Stimulated activated CD4-positive, alpha-beta T cell treated with anti-CD3 and anti-CD28 coated beads, Interleukin-1b, Interleukin-23, amount 100 ng/mL, for 48 hours (primary cell): ENCODE data around the gene PDE3B.
A peak's percentile ranks its signal among the peaks of the same experiment; 100 is the strongest.
"Not testable (repeated sequence)": the region's sequence is repeated elsewhere in the genome, so short reads cannot be mapped to it uniquely, and the experiment has no call there.

Source experiments
- DNase-seq: peaks from one replicate; pipeline ENCODE4 v3.0.0-alpha.2; 2020

PDE3B gene

DNA sequence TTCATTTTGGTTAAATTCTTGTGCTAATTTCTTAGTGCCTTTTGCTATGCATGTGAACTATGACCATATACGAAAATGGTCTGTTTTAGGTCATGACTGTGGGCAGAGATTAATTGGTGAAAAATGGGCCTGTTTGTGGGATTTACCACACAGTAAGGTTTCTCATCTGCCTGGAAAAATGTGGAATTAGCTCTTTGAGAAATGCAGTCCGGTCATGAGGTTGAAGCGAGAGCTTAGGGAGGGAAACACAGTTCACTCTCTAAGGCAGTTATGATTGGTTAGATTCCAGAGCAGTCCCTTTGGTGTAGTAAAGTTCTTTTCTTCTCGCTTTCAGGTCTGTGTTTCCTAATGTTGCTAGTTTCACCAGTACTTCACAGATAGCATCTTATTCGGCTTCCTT, 1.2 kb upstream of the PDE3B start:
- no peak for DNase-seq

DNA sequence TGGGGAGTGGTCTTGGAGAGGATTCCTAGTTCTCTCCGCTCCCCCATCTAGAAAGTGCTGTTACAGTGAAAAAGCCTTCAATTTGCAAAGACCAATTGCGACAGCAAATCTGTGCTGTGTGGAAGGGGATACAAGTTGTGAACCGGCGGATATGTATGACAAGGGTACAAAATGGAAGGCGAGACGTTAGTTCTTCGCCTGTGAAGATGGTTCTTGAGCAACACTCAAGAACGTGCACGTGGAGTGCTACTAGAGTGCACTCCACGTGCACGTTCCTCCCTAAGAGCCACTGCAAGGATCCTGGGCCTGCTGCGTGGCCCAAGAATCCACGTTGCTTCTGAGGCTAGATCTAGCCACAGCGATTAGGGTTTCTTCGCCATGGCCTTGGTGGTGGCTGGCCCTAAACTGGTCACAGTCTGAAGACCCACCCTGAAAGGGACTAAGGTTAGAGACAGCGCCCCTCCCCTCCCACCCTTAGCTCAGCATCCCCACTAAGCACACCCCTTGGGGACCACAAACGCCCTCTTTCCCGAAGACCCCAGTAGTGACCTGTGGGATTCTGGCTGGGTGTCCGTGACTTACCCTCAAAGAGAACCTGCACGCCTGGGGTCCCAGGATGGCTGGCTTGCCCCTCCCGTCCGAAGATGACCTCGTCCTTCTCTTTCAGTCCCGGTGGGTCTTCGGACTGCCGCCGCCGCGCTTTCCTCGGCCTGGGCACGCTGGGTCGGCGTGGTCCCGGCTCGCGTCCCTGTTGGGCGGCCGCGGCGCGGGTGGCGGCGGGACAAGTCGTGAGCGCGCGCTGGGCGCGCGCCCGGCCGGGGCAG, 519 bp upstream of the PDE3B start:
- peak; percentile 17 for DNase-seq

- peak; percentile 36 for DNase-seq
Observed at GRCh38 chr11:14644226-14645014, 816 bp downstream of the PDE3B start.

- peak; percentile 20 for DNase-seq
Observed at GRCh38 chr11:14645015-14645912, 1.7 kb downstream of the PDE3B start.

DNA sequence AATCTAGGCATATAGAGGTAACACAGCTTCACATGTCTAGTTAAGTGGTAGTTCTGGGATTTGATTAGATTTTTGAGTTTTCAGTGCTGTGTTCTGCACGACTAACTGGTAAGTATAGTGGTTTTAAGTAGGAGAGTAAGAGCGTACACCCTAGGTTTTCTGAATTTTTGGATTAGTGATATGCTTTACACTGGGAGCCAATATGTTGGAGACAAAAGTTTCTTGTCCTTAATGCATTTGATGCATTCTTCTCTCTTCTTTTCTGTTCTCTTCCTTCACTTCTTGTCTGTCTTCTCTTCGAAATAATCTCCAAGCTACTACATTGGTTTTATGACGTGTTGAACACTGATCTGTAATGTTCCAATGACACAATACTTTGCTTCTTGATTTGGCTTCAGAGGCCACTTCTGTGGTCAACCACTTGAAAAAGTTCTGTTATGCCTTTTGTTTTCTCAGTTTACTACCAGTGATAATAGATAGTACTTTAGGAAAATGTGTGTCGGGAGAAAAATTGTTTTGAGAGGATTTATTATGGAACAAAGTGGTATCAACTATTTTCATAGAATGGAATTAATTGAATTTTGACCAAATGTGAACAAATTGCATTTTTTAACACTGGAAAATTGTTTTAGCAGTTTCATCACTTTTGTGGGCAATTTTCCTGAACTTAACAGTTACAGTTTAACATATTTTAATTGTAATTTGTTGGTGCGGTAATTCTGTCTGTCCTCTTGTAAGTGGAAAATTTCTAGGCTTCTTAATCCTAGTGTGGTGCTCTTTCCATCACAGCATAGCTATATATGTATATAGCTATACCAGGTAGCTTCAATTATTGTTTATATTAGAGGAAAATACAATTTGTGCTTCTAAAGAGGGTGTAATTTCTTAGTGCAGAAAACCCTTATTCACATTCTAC, 2.6 kb downstream of the PDE3B start:
- no peak for DNase-seq

DNA sequence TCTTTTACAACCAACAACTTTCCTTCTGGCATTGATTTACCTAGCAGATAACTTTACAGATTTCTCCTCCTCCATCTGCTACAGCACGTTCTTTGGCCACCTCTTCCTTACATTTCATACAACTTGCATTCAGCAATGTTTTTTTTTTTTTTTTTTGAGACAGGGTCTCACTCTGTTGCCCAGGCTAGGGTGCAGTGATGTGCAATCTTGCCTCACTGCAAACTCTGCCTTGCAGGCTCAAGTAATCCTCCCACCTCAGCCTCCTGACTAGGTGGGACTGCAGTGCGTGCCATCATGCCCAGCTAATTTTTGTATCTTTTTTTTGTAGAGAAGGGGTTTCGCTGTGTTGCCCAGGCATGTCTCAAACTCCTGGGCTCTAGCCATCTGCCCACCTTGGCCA, 6.5 kb downstream of the PDE3B start:
- DNase-seq = no peak

DNA sequence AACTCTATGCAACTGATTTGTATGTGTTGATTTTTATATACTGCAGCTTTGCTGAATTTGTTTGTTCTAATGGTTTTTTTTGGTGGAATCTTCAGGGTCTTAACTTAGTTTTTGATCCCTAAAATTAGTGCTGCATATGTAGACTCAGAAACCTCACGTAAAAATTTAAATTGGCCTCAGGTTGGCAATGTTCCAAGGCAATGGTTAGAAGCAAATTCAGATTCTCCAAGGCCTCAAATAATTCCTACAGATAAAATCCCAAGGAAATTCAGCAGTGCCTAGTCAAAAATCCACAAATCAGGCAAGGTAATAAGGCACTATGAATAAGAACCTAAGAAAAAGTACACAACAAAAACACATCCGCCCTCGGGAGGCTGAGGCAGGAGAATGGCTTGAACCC, 9.5 kb downstream of the PDE3B start:
- DNase-seq = no peak

GRCh38 chr11:14655435-14655834, 11.8 kb downstream of the PDE3B start:
- DNase-seq = no peak

GRCh38 chr11:14656536-14657457, 13.2 kb downstream of the PDE3B start:
- DNase-seq = no peak

DNA sequence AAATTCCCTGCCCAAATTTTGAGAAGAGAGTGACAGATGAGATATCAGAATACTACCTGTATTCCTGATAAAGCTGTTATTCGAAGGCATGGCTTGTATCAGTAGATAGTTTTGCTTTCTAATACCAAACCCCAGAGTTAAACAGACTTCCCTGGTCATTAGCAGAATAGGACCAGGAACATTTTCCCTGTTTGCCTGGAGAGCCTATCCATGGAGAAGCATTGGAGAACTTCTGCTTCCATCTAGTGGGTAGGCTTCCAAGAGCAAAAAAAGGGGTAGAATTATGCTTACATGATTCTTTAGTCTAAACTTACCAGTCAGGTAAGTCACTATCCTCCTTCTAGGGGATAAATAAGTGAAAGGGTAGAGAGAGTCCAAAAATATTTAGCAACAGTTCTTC, 14.2 kb downstream of the PDE3B start:
- DNase-seq = no peak

GRCh38 chr11:14664926-14665325, 21.3 kb downstream of the PDE3B start:
- DNase-seq = not testable (repeated sequence)

DNA sequence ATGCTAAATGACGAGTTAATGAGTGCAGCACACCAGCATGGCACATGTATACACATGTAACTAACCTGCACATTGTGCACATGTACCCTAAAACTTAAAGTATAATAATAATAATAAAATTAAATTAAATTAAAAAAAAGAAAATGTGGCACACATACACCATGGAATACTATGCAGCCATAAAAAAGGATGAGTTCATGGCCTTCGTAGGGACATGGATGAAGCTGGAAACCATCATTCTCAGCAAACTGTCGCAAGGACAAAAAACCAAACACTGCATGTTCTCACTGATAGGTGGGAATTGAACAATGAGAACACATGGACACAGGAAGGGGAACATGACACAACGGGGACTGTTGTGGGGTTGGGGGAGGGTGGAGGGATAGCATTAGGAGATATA, 23.7 kb downstream of the PDE3B start:
- not testable (repeated sequence) for DNase-seq

GRCh38 chr11:14668731-14669301, 25.2 kb downstream of the PDE3B start:
- DNase-seq = no peak

GRCh38 chr11:14669499-14669898, 25.9 kb downstream of the PDE3B start:
- DNase-seq = no peak

GRCh38 chr11:14669958-14670357, 26.4 kb downstream of the PDE3B start:
- no peak for DNase-seq

- DNase-seq = no peak
Observed at GRCh38 chr11:14672635-14673034, 29.0 kb downstream of the PDE3B start.

DNA sequence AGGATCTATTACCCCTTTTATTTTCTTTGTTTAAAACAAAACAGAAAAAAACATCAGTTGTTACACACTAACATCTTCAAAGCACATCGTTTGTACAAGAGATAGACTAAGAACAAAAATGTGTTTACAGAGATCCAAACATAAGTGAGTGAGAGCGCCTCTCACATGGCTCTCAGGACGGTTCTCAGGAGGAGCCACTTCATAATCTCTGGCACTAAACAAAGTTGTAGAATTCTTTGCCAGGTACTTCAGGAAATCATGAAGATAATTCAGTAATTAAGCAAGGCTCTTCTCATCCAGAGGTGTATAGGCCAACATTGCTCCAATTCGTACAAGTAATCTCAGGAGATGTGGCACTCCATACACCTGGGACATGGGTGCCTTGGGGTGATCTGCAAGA, 29.8 kb downstream of the PDE3B start:
- DNase-seq = no peak

- DNase-seq = no peak
Observed at GRCh38 chr11:14673824-14674405, 30.3 kb downstream of the PDE3B start.

- no peak for DNase-seq
Observed at GRCh38 chr11:14676068-14676467, 32.5 kb downstream of the PDE3B start.

DNA sequence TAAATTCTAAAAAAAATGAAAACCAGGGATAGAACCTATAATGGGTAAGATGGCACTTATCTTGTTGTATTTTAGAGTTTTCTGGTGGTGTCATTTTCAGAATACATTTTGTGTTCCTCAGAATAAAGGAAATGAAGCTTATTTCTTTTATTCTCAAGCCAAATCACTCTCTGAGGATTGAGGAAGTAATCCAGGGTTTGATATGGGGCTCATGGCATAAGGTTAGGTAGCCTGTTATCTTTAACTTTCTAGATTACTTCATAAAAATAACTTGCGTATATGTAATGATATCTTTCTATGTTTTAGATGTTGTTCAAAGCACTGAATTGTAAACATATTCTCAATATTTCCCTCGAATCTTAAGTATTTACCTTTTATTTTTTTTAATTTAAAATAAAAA, 33.5 kb downstream of the PDE3B start:
- no peak for DNase-seq
